GM23338 (cell line): ENCODE data around the gene DVL2.

Source experiments
- CREB1 ChIP-seq: fragments of 250-450 bp; sonication (Bioruptor Pico); IDR thresholded peaks from 2 replicates; pipeline ENCODE4 v1.5.0; 2020; ENCODE audit warnings: low read depth, mild to moderate bottlenecking, moderate library complexity
- EZH2 ChIP-seq: fragments of 200-600 bp; sonication (generic); IDR thresholded peaks from one replicate; pipeline ENCODE4 v1.8.0; 2017; ENCODE audit warnings: antibody characterized with exemption, mild to moderate bottlenecking, low read depth; ENCODE audit not compliant: unreplicated experiment
- EZH2phosphoT487 ChIP-seq: fragments of 200-600 bp; sonication (generic); IDR thresholded peaks from one replicate; pipeline ENCODE4 v1.8.1; 2018; ENCODE audit warnings: antibody characterized with exemption; ENCODE audit not compliant: unreplicated experiment
- JUNB ChIP-seq: IDR thresholded peaks from one replicate; pipeline ENCODE4 v1.6.1; 2016; ENCODE audit warnings: antibody characterized with exemption; ENCODE audit not compliant: unreplicated experiment
- POLR2AphosphoS5 ChIP-seq: IDR thresholded peaks from 2 replicates; pipeline ENCODE4 v1.6.1; 2016; ENCODE audit warnings: antibody characterized with exemption, low read depth
- TF ChIP-seq, protein P1 (sequence below), 2 experiments: fragments of 200-600 bp in 1 of 2; sonication (generic) in 1 of 2; conservative IDR thresholded peaks; 2 replicates each; pipeline versions ENCODE4 v1.5.1 to v1.6.1; 2016 to 2017; ENCODE audit warnings: antibody characterized with exemption in 2 of 2, low read depth in 2 of 2, mild to moderate bottlenecking in 2 of 2, moderate library complexity in 1 of 2
- TF ChIP-seq, protein P2 (sequence below): IDR thresholded peaks from one replicate; pipeline ENCODE4 v1.6.1; 2018; ENCODE audit warnings: antibody characterized with exemption; ENCODE audit not compliant: unreplicated experiment
- TF ChIP-seq, protein P3 (sequence below): IDR thresholded peaks from 2 replicates; pipeline ENCODE4 v1.6.1; 2016; ENCODE audit warnings: antibody characterized with exemption

DNA sequence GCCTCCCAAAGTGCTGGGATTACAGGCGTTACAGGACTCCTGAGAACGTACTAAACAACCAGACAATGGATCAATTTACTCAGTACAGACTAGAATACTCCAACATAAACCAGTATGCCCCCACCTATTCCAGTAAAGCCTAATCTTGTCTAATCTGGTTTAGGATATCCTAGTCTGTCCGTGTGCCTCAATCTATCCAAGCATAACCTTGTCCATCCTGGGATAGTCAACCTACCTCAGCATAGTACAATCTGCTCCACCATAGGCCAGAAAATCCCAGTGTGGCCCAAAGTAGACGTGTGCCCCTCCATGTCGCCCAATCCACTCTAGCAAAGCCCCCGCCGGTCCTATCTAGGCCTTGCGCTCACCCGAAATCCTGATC, 625 bp downstream of the DVL2 start:
- TF ChIP-seq, protein P1, sequence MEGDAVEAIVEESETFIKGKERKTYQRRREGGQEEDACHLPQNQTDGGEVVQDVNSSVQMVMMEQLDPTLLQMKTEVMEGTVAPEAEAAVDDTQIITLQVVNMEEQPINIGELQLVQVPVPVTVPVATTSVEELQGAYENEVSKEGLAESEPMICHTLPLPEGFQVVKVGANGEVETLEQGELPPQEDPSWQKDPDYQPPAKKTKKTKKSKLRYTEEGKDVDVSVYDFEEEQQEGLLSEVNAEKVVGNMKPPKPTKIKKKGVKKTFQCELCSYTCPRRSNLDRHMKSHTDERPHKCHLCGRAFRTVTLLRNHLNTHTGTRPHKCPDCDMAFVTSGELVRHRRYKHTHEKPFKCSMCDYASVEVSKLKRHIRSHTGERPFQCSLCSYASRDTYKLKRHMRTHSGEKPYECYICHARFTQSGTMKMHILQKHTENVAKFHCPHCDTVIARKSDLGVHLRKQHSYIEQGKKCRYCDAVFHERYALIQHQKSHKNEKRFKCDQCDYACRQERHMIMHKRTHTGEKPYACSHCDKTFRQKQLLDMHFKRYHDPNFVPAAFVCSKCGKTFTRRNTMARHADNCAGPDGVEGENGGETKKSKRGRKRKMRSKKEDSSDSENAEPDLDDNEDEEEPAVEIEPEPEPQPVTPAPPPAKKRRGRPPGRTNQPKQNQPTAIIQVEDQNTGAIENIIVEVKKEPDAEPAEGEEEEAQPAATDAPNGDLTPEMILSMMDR (conservative IDR thresholded peaks at IDR 0.05; ENCODE audit: low read depth in 2 of 2) = no peak
- TF ChIP-seq POLR2AphosphoS5 = no peak
- no peak for TF ChIP-seq CREB1 (CRISPR knock-in tag)
- TF ChIP-seq, protein P2, sequence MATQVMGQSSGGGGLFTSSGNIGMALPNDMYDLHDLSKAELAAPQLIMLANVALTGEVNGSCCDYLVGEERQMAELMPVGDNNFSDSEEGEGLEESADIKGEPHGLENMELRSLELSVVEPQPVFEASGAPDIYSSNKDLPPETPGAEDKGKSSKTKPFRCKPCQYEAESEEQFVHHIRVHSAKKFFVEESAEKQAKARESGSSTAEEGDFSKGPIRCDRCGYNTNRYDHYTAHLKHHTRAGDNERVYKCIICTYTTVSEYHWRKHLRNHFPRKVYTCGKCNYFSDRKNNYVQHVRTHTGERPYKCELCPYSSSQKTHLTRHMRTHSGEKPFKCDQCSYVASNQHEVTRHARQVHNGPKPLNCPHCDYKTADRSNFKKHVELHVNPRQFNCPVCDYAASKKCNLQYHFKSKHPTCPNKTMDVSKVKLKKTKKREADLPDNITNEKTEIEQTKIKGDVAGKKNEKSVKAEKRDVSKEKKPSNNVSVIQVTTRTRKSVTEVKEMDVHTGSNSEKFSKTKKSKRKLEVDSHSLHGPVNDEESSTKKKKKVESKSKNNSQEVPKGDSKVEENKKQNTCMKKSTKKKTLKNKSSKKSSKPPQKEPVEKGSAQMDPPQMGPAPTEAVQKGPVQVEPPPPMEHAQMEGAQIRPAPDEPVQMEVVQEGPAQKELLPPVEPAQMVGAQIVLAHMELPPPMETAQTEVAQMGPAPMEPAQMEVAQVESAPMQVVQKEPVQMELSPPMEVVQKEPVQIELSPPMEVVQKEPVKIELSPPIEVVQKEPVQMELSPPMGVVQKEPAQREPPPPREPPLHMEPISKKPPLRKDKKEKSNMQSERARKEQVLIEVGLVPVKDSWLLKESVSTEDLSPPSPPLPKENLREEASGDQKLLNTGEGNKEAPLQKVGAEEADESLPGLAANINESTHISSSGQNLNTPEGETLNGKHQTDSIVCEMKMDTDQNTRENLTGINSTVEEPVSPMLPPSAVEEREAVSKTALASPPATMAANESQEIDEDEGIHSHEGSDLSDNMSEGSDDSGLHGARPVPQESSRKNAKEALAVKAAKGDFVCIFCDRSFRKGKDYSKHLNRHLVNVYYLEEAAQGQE = no peak
- TF ChIP-seq EZH2 = no peak
- TF ChIP-seq, protein P3, sequence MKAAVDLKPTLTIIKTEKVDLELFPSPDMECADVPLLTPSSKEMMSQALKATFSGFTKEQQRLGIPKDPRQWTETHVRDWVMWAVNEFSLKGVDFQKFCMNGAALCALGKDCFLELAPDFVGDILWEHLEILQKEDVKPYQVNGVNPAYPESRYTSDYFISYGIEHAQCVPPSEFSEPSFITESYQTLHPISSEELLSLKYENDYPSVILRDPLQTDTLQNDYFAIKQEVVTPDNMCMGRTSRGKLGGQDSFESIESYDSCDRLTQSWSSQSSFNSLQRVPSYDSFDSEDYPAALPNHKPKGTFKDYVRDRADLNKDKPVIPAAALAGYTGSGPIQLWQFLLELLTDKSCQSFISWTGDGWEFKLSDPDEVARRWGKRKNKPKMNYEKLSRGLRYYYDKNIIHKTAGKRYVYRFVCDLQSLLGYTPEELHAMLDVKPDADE = no peak
- no peak for TF ChIP-seq EZH2phosphoT487
- TF ChIP-seq JUNB = no peak
